ENCODE measurements around the gene FAAP100. TPM values are rescaled to one million over a fixed set of nuclear protein-coding genes. Genes with fewer than 3 reads are reported as not detected.
A peak's percentile ranks its signal among the peaks of the same experiment; 100 is the strongest.

FAAP100 gene
- total RNA-seq, 1 experiment from 2014 or later, result 39.4 TPM

GRCh38 chr17:81494626-81495377 is 57.4 kb downstream of the FAAP100 start:
- TF ChIP-seq, protein P1, sequence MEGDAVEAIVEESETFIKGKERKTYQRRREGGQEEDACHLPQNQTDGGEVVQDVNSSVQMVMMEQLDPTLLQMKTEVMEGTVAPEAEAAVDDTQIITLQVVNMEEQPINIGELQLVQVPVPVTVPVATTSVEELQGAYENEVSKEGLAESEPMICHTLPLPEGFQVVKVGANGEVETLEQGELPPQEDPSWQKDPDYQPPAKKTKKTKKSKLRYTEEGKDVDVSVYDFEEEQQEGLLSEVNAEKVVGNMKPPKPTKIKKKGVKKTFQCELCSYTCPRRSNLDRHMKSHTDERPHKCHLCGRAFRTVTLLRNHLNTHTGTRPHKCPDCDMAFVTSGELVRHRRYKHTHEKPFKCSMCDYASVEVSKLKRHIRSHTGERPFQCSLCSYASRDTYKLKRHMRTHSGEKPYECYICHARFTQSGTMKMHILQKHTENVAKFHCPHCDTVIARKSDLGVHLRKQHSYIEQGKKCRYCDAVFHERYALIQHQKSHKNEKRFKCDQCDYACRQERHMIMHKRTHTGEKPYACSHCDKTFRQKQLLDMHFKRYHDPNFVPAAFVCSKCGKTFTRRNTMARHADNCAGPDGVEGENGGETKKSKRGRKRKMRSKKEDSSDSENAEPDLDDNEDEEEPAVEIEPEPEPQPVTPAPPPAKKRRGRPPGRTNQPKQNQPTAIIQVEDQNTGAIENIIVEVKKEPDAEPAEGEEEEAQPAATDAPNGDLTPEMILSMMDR (IDR thresholded peaks at IDR 0.05; ENCODE audit: unreplicated experiment), result no peak
- H3K9me3 Mint-ChIP-seq (ENCODE audit: low read depth, unreplicated experiment), result no peaks in the 10 kb centered on the region
- peaks cover 11% of the 10 kb centered on the region for H3K36me3 Mint-ChIP-seq (ENCODE audit: insufficient read depth, unreplicated experiment)
- peaks cover 43% of the 10 kb centered on the region for H3K27me3 Mint-ChIP-seq (ENCODE audit: unreplicated experiment)
- peak overlapping the region; percentile 31 for H3K4me3 Mint-ChIP-seq (ENCODE audit: low read depth, unreplicated experiment)
- intact Hi-C loops (cut with micrococcal nuclease; ENCODE audit: unreplicated experiment), result no loop called here
- H3K4me1 Mint-ChIP-seq (ENCODE audit: low read depth, unreplicated experiment), result peaks cover 9% of the 10 kb centered on the region
- CTCF ChIA-PET, result no interaction called here
- DNase-seq, result peak; percentile 37
- H3K27ac Mint-ChIP-seq (ENCODE audit: unreplicated experiment), result peak overlapping the region; percentile 29
- BruUV-seq (replicated peaks), result no TSS peak

GRCh38 chr17:81493198-81494038 is 58.7 kb downstream of the FAAP100 start:
- CTCF ChIA-PET, result no interaction called here
- TF ChIP-seq, protein P1 (IDR thresholded peaks at IDR 0.05; ENCODE audit: unreplicated experiment), result no peak
- H3K9me3 Mint-ChIP-seq (ENCODE audit: low read depth, unreplicated experiment), result no peaks in the 10 kb centered on the region
- no TSS peak for BruUV-seq (replicated peaks)
- peaks cover 8% of the 10 kb centered on the region for H3K36me3 Mint-ChIP-seq (ENCODE audit: insufficient read depth, unreplicated experiment)
- H3K4me3 Mint-ChIP-seq (ENCODE audit: low read depth, unreplicated experiment), result no peak overlapping the region
- intact Hi-C loops (cut with micrococcal nuclease; ENCODE audit: unreplicated experiment), result no loop called here
- peaks cover 9% of the 10 kb centered on the region for H3K4me1 Mint-ChIP-seq (ENCODE audit: low read depth, unreplicated experiment)
- H3K27me3 Mint-ChIP-seq (ENCODE audit: unreplicated experiment), result peaks cover 46% of the 10 kb centered on the region
- no peak for DNase-seq
- no peak overlapping the region for H3K27ac Mint-ChIP-seq (ENCODE audit: unreplicated experiment)

GRCh38 chr17:81492706-81493105 is 59.4 kb downstream of the FAAP100 start:
- Mint-ChIP-seq H3K9me3 (ENCODE audit: low read depth, unreplicated experiment) (no peaks in the 10 kb centered on the region), H3K36me3 (ENCODE audit: insufficient read depth, unreplicated experiment) (peaks cover 8% of the 10 kb centered on the region), H3K27me3 (ENCODE audit: unreplicated experiment) (peaks cover 46% of the 10 kb centered on the region), H3K27ac (ENCODE audit: unreplicated experiment) (no peak overlapping the region), H3K4me1 (ENCODE audit: low read depth, unreplicated experiment) (peaks cover 9% of the 10 kb centered on the region), H3K4me3 (ENCODE audit: low read depth, unreplicated experiment) (no peak overlapping the region)
- TF ChIP-seq, protein P1 (IDR thresholded peaks at IDR 0.05; ENCODE audit: unreplicated experiment), result no peak
- DNase-seq, result no peak
- intact Hi-C loops (cut with micrococcal nuclease; ENCODE audit: unreplicated experiment), result no loop called here
- CTCF ChIA-PET, result interaction anchor here (0.6 kb wide), 1 partner anchor 8 kb away, joined by 3 read pairs; no protein-coding TSS in a partner anchor
- BruUV-seq (replicated peaks), result no TSS peak

DNA sequence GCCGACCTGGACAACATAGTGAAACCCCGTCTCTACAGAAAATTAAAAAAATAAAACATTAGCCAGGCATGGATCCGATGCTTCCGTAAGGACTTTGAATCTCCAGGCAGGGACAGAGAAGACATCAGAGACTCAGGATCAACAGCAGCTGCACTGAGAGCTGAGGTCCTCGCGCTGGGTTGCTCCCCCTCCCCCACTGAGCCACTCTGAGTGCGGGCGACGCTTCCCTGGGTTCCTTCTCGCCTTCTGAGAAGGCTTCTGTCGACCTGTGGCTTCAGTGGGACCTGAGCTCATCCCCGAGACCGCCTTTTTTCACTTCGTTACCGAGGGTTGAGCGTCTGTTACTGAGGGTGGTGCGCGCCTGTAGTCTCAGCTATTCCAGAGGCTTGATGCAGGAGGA is 60.0 kb downstream of the FAAP100 start:
- no peaks in the 10 kb centered on the region for H3K9me3 Mint-ChIP-seq (ENCODE audit: low read depth, unreplicated experiment)
- no peak overlapping the region for H3K27ac Mint-ChIP-seq (ENCODE audit: unreplicated experiment)
- TF ChIP-seq, protein P1 (IDR thresholded peaks at IDR 0.05; ENCODE audit: unreplicated experiment), result no peak
- BruUV-seq (replicated peaks), result no TSS peak
- H3K4me1 Mint-ChIP-seq (ENCODE audit: low read depth, unreplicated experiment), result peaks cover 9% of the 10 kb centered on the region
- CTCF ChIA-PET, result interaction anchor here (0.6 kb wide), 1 partner anchor 8 kb away, joined by 3 read pairs; no protein-coding TSS in a partner anchor
- DNase-seq, result no peak
- H3K27me3 Mint-ChIP-seq (ENCODE audit: unreplicated experiment), result peaks cover 46% of the 10 kb centered on the region
- intact Hi-C loops (cut with micrococcal nuclease; ENCODE audit: unreplicated experiment), result no loop called here
- H3K36me3 Mint-ChIP-seq (ENCODE audit: insufficient read depth, unreplicated experiment), result peaks cover 9% of the 10 kb centered on the region
- no peak overlapping the region for H3K4me3 Mint-ChIP-seq (ENCODE audit: low read depth, unreplicated experiment)
